GM20431 (cell line): ENCODE measurements around the gene TMED5.
"Not testable (repeated sequence)": the region's sequence is repeated elsewhere in the genome, so short reads cannot be mapped to it uniquely, and the experiment has no call there.

Source experiments
- in situ Hi-C: fragments of 300-500 bp; cut with MseI, MboI; formaldehyde crosslinking; loops from one replicate; pipeline ENCODE4 v1.15.0; 2020; ENCODE audit warnings: low sequenced_read_pairs; ENCODE audit not compliant: unreplicated experiment

The TMED5 gene

GRCh38 chr1:93174638-93175037 is 5.6 kb downstream of the TMED5 start:
- in situ Hi-C loops, result not testable (repeated sequence)

GRCh38 chr1:93172778-93173177 is 7.4 kb downstream of the TMED5 start:
- in situ Hi-C loops, result no loop called here

GRCh38 chr1:93171549-93172034 is 8.6 kb downstream of the TMED5 start:
- in situ Hi-C loops, result no loop called here

- in situ Hi-C loops, result not testable (repeated sequence)
These were observed 10.0 kb downstream of the TMED5 start for GRCh38 chr1:93170141-93170678.

- in situ Hi-C loops, result no loop called here
These were observed 13.2 kb downstream of the TMED5 start for GRCh38 chr1:93167006-93167405.

GRCh38 chr1:93165895-93166294 is 14.3 kb downstream of the TMED5 start:
- in situ Hi-C loops, result not testable (repeated sequence)

GRCh38 chr1:93164816-93165215 is 15.4 kb downstream of the TMED5 start:
- in situ Hi-C loops, result no loop called here

- in situ Hi-C loops, result not testable (repeated sequence)
These were observed 16.9 kb downstream of the TMED5 start for GRCh38 chr1:93163314-93163713.

GRCh38 chr1:93159337-93159736 is 20.9 kb downstream of the TMED5 start:
- in situ Hi-C loops, result no loop called here

- in situ Hi-C loops, result no loop called here
These were observed 24.9 kb downstream of the TMED5 start for GRCh38 chr1:93155335-93155734.

GRCh38 chr1:93154898-93155297 is 25.3 kb downstream of the TMED5 start:
- in situ Hi-C loops, result no loop called here

- in situ Hi-C loops, result no loop called here
These were observed 27.4 kb downstream of the TMED5 start for GRCh38 chr1:93152835-93153234.

- in situ Hi-C loops, result no loop called here
These were observed 28.7 kb downstream of the TMED5 start for GRCh38 chr1:93151474-93151873.

- in situ Hi-C loops, result no loop called here
These were observed 29.5 kb downstream of the TMED5 start for GRCh38 chr1:93150729-93151128.

GRCh38 chr1:93148001-93148400 is 32.2 kb downstream of the TMED5 start:
- in situ Hi-C loops, result no loop called here

- in situ Hi-C loops, result no loop called here
These were observed 36.4 kb downstream of the TMED5 start for GRCh38 chr1:93143769-93144168.

- in situ Hi-C loops, result no loop called here
These were observed 37.1 kb downstream of the TMED5 start for GRCh38 chr1:93143136-93143535.

GRCh38 chr1:93142161-93142560 is 38.1 kb downstream of the TMED5 start:
- in situ Hi-C loops, result no loop called here

- in situ Hi-C loops, result no loop called here
These were observed 40.1 kb downstream of the TMED5 start for GRCh38 chr1:93140106-93140505.

GRCh38 chr1:93137604-93138292 is 42.5 kb downstream of the TMED5 start:
- in situ Hi-C loops, result no loop called here

- in situ Hi-C loops, result no loop called here
These were observed 43.8 kb downstream of the TMED5 start for GRCh38 chr1:93136445-93136844.

- in situ Hi-C loops, result no loop called here
These were observed 47.6 kb downstream of the TMED5 start for GRCh38 chr1:93132638-93133037.
